PC-3 (cell line): Measurements from ENCODE around the gene PFKFB3. TPM values are rescaled to one million over a fixed set of nuclear protein-coding genes. Genes with fewer than 3 reads are reported as not detected.

ENCODE experiments used
- ATAC-seq: fragments of 200-7000 bp; cut with Tn5 transposase; 2 replicates; pipeline ENCODE4 v1.9.1; 2020; ENCODE audit warnings: mild to moderate bottlenecking, moderate library complexity
- BruUV-seq: library from RNA; stranded (reverse); fragments of 400-500 nt; replicated peaks from 2 replicates; lab custom pipeline; 2021; lab: Mats Ljungman, UMichigan
- CTCF ChIA-PET: fragments of 300-600 bp; sonication (Branson Sonifier 250); formaldehyde crosslinking; loops from one replicate; lab custom pipeline; 2022; ENCODE audit warnings: antibody characterized with exemption; lab: Charles Lee
- POLR2A ChIA-PET: fragments of 300-600 bp; sonication (Branson Sonifier 250); formaldehyde crosslinking; loops from one replicate; lab custom pipeline; 2022; ENCODE audit warnings: antibody characterized with exemption; ENCODE audit not compliant: unreplicated experiment; lab: Charles Lee
- DNase-seq: peaks from one replicate; pipeline ENCODE4 v3.0.0-alpha.2; 2015
- H2AFZ ChIP-seq: fragments of 300-600 bp; sonication (generic); 2 replicates; pipeline ENCODE4 v1.6.0; 2016; ENCODE audit warnings: antibody characterized with exemption, low read length
- H3F3A ChIP-seq: fragments of 300-600 bp; sonication (generic); one replicate; pipeline ENCODE4 v1.6.0; 2017; ENCODE audit warnings: antibody characterized with exemption, low read length, control low read depth, mild to moderate bottlenecking; ENCODE audit not compliant: unreplicated experiment
- H3K27ac ChIP-seq: fragments of 300-600 bp; sonication (generic); 2 replicates; pipeline ENCODE4 v1.5.1; 2016; ENCODE audit warnings: mild to moderate bottlenecking, low read length
- H3K27me3 ChIP-seq: fragments of 300-600 bp; sonication (generic); 2 replicates; pipeline ENCODE4 v1.6.1; 2016; ENCODE audit warnings: low read length, mixed read lengths
- H3K36me3 ChIP-seq: fragments of 300-600 bp; sonication (generic); 2 replicates; pipeline ENCODE4 v1.6.1; 2016; ENCODE audit warnings: low read depth, mixed run types, low read length, mixed read lengths
- H3K4me1 ChIP-seq: fragments of 300-600 bp; sonication (generic); 2 replicates; pipeline ENCODE4 v1.5.1; 2016; ENCODE audit warnings: low read length; ENCODE audit not compliant: insufficient read depth
- H3K4me2 ChIP-seq: fragments of 300-600 bp; sonication (generic); 2 replicates; pipeline ENCODE4 v1.6.0; 2016; ENCODE audit warnings: low read length
- H3K4me3 ChIP-seq: fragments of 300-600 bp; sonication (generic); 2 replicates; pipeline ENCODE4 v1.5.1; 2016; ENCODE audit warnings: mild to moderate bottlenecking, low read length, mixed read lengths
- H3K79me2 ChIP-seq: fragments of 300-600 bp; sonication (generic); 2 replicates; pipeline ENCODE4 v1.6.1; 2017; ENCODE audit warnings: low read length, mixed read lengths
- H3K9ac ChIP-seq: fragments of 300-600 bp; sonication (generic); 2 replicates; pipeline ENCODE4 v1.6.0; 2016; ENCODE audit warnings: mild to moderate bottlenecking, low read length
- H3K9me2 ChIP-seq: fragments of 300-600 bp; sonication (generic); replicated peaks from 2 replicates; pipeline ENCODE4 v1.6.1; 2016; ENCODE audit warnings: mixed run types, low read length, mixed read lengths
- H3K9me3 ChIP-seq: fragments of 300-600 bp; sonication (generic); 2 replicates; pipeline ENCODE4 v1.6.1; 2016; ENCODE audit warnings: low read length, mixed read lengths
- H4K20me1 ChIP-seq: fragments of 300-600 bp; sonication (generic); 2 replicates; pipeline ENCODE4 v1.6.1; 2016; ENCODE audit warnings: low read length, mixed read lengths
- EZH2 ChIP-seq: fragments of 300-600 bp; sonication (generic); IDR thresholded peaks from one replicate; pipeline ENCODE4 v1.6.1; 2017; ENCODE audit warnings: antibody characterized with exemption, mild to moderate bottlenecking, low read length; ENCODE audit not compliant: unreplicated experiment
- EZH2phosphoT487 ChIP-seq: fragments of 300-600 bp; sonication (generic); IDR thresholded peaks from 2 replicates; pipeline ENCODE4 v1.6.1; 2018; ENCODE audit warnings: mild to moderate bottlenecking, antibody characterized with exemption, low read length, borderline replicate concordance
- intact Hi-C: fragments of 100-400 bp; cut with micrococcal nuclease; formaldehyde crosslinking; loops from 2 replicates; pipeline ENCODE4 v1.9.0; 2023
- total RNA-seq: library from RNA; depleted of rRNA; stranded (reverse); fragments of >200 nt; gene quantifications from 2 replicates; pipeline ENCODE4 v1.2.3, GENCODE V29; 2014
- TF ChIP-seq, protein P1 (sequence below): fragments of 300-600 bp; sonication (generic); conservative IDR thresholded peaks from 2 replicates; pipeline ENCODE4 v1.5.1; 2017; ENCODE audit warnings: antibody characterized with exemption, low read depth, mild to moderate bottlenecking, low read length

Gene PFKFB3
- total RNA-seq, 1 experiment from 2014 or later: 19.5 TPM

DNA sequence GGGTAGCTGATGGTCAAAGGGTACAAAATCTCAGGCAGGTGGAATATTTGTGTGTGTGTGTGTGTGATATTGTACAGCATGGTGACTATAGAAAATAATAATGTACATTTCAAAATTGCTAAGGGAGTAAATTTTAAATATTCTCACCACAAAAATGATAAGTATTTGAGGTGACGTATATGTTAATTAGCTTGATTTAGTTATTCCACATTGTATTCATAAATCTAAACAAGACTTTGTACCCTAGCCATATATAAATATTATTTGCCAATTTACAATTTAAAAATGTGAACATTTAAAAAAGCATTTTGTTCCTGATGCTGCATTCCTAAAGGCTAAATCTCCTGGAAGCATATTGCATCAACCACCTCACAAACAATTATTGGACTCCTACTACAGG, 47.0 kb downstream of the PFKFB3 start:
- H2AFZ ChIP-seq: no peak overlapping the region
- DNase-seq (no peak), ATAC-seq (no peak)
- H3K36me3 ChIP-seq: no peaks in the 10 kb centered on the region
- H4K20me1 ChIP-seq: no peaks in the 10 kb centered on the region
- no TSS peak for BruUV-seq
- no peak overlapping the region for H3K4me3 ChIP-seq
- no peak overlapping the region for H3K9ac ChIP-seq
- POLR2A ChIA-PET: no interaction called here
- H3K4me2 ChIP-seq: no peak overlapping the region
- CTCF ChIA-PET: no interaction called here
- intact Hi-C loops: no loop called here
- no peaks in the 10 kb centered on the region for H3K9me3 ChIP-seq
- H3K4me1 ChIP-seq: no peaks in the 10 kb centered on the region
- H3K27ac ChIP-seq: no peak overlapping the region
- TF ChIP-seq, protein P1, sequence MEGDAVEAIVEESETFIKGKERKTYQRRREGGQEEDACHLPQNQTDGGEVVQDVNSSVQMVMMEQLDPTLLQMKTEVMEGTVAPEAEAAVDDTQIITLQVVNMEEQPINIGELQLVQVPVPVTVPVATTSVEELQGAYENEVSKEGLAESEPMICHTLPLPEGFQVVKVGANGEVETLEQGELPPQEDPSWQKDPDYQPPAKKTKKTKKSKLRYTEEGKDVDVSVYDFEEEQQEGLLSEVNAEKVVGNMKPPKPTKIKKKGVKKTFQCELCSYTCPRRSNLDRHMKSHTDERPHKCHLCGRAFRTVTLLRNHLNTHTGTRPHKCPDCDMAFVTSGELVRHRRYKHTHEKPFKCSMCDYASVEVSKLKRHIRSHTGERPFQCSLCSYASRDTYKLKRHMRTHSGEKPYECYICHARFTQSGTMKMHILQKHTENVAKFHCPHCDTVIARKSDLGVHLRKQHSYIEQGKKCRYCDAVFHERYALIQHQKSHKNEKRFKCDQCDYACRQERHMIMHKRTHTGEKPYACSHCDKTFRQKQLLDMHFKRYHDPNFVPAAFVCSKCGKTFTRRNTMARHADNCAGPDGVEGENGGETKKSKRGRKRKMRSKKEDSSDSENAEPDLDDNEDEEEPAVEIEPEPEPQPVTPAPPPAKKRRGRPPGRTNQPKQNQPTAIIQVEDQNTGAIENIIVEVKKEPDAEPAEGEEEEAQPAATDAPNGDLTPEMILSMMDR: no peak
- TF ChIP-seq EZH2phosphoT487 (no peak), EZH2 (no peak)
- H3K9me2 ChIP-seq: no peaks in the 10 kb centered on the region
- no peaks in the 10 kb centered on the region for H3K79me2 ChIP-seq
- H3F3A ChIP-seq: no peaks in the 10 kb centered on the region
- H3K27me3 ChIP-seq: no peaks in the 10 kb centered on the region

DNA sequence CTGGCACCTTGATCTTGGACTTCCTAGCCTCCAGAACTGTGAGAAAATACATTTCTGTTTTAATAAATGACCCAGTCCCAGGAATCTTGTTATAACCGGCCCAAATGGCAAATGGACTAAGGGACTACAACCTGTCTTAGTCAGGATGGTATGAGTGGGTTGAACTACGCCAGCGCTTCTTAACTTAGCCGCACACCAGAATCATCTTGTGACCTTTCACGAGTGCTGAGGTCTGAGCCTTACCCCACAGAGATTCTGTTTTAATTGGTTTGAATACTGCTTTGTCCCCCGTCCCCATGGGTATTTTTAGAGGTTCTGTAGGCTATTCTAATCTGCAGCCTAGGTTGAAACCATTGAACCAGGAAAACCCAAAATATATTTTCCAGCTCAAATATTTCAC, 48.0 kb downstream of the PFKFB3 start:
- H3K4me1 ChIP-seq: no peaks in the 10 kb centered on the region; the same call in 1 of the 2 replicates
- no peaks in the 10 kb centered on the region for H3K79me2 ChIP-seq
- no peaks in the 10 kb centered on the region for H3K9me2 ChIP-seq
- DNase-seq: no peak
- no peak overlapping the region for H3K9ac ChIP-seq
- TF ChIP-seq, protein P1: no peak
- TF ChIP-seq EZH2phosphoT487 (no peak), EZH2 (no peak)
- ChIA-PET CTCF (no interaction called here), POLR2A (no interaction called here)
- no TSS peak for BruUV-seq
- H4K20me1 ChIP-seq: no peaks in the 10 kb centered on the region
- no peak overlapping the region for H3K27ac ChIP-seq
- H3K27me3 ChIP-seq: no peaks in the 10 kb centered on the region
- H2AFZ ChIP-seq: no peak overlapping the region
- H3K9me3 ChIP-seq: no peaks in the 10 kb centered on the region
- no peaks in the 10 kb centered on the region for H3K36me3 ChIP-seq
- H3F3A ChIP-seq: no peaks in the 10 kb centered on the region
- ATAC-seq: no peak
- no peak overlapping the region for H3K4me2 ChIP-seq
- H3K4me3 ChIP-seq: no peak overlapping the region
- intact Hi-C loops: no loop called here

DNA sequence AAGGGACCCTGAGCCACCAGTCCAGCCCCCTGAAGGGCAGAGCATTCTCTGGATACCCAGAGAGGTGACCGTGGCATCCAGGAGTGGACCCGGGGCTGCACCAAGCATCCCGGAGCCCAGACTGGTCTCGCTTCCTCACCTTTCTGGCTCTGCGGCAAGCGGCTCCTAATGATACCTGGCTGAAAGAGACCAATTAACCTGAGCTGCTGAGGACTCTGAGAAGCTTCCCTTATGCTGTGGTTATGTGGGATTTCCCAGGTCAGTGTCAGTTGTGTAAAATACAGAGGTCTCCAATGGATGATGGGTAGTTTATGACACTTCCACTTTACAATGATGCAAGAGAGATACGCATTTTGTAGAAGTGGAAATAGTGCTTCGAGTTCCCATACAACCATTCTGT, 51.5 kb downstream of the PFKFB3 start:
- H3K27me3 ChIP-seq: no peaks in the 10 kb centered on the region
- H3K36me3 ChIP-seq: no peaks in the 10 kb centered on the region
- no peaks in the 10 kb centered on the region for H3F3A ChIP-seq
- no peak for TF ChIP-seq EZH2phosphoT487
- TF ChIP-seq, protein P1: no peak
- TF ChIP-seq EZH2: no peak
- no TSS peak for BruUV-seq
- CTCF ChIA-PET: no interaction called here
- H3K9ac ChIP-seq: no peak overlapping the region
- no peak overlapping the region for H2AFZ ChIP-seq
- H3K4me1 ChIP-seq: no peaks in the 10 kb centered on the region; the same call in 1 of the 2 replicates
- H3K4me2 ChIP-seq: no peak overlapping the region
- ATAC-seq: no peak
- no peak overlapping the region for H3K4me3 ChIP-seq
- H3K27ac ChIP-seq: no peak overlapping the region
- no peaks in the 10 kb centered on the region for H3K9me3 ChIP-seq
- no peak for DNase-seq
- H3K9me2 ChIP-seq: no peaks in the 10 kb centered on the region
- POLR2A ChIA-PET: no interaction called here
- no peaks in the 10 kb centered on the region for H3K79me2 ChIP-seq
- H4K20me1 ChIP-seq: no peaks in the 10 kb centered on the region
- intact Hi-C loops: no loop called here
